GM19324 (cell line): ENCODE results near the gene WNT10A.
A peak's percentile ranks its signal among the peaks of the same experiment; 100 is the strongest.

Experiments used
- ATAC-seq: cut with Tn5 transposase; IDR thresholded peaks from one replicate; pipeline ENCODE4 v1.9.1; 2021; ENCODE audit warnings: mild to moderate bottlenecking, moderate library complexity; ENCODE audit not compliant: unreplicated experiment, low FRiP score

WNT10A gene

GRCh38 chr2:218876562-218877219 lies 4.0 kb upstream of the WNT10A start:
- ATAC-seq: no peak

- ATAC-seq: no peak
These were observed 3.3 kb upstream of the WNT10A start for GRCh38 chr2:218877331-218877730.

GRCh38 chr2:218877891-218878290 lies 2.8 kb upstream of the WNT10A start:
- ATAC-seq: no peak

GRCh38 chr2:218878486-218878885 lies 2.2 kb upstream of the WNT10A start:
- ATAC-seq: no peak

GRCh38 chr2:218878926-218879761 lies 1.5 kb upstream of the WNT10A start:
- no peak for ATAC-seq

- no peak for ATAC-seq
These were observed 913 bp upstream of the WNT10A start for GRCh38 chr2:218879776-218880101.

- no peak for ATAC-seq
These were observed 375 bp downstream of the WNT10A start for GRCh38 chr2:218880859-218881594.

GRCh38 chr2:218881744-218882460 lies 1.2 kb downstream of the WNT10A start:
- no peak for ATAC-seq

- no peak for ATAC-seq
These were observed 1.8 kb downstream of the WNT10A start for GRCh38 chr2:218882461-218882816.

GRCh38 chr2:218882866-218883366 lies 2.3 kb downstream of the WNT10A start:
- ATAC-seq: no peak

- ATAC-seq: no peak
These were observed 3.1 kb downstream of the WNT10A start for GRCh38 chr2:218883491-218884490.

- ATAC-seq: no peak
These were observed 3.9 kb downstream of the WNT10A start for GRCh38 chr2:218884519-218884918.

GRCh38 chr2:218885981-218886947 lies 5.6 kb downstream of the WNT10A start:
- ATAC-seq: peak; percentile 49

GRCh38 chr2:218887079-218887478 lies 6.4 kb downstream of the WNT10A start:
- ATAC-seq: no peak

GRCh38 chr2:218888341-218888740 lies 7.7 kb downstream of the WNT10A start:
- no peak for ATAC-seq

GRCh38 chr2:218889937-218890336 lies 9.3 kb downstream of the WNT10A start:
- ATAC-seq: no peak

GRCh38 chr2:218890369-218890768 lies 9.7 kb downstream of the WNT10A start:
- ATAC-seq: no peak
